Colonic mucosa (tissue), 4 donors: ENCODE results near the gene DPP6. TPM values are rescaled to one million over a fixed set of nuclear protein-coding genes. Genes with fewer than 3 reads are reported as not detected.

Experiments
- DNase-seq: peaks from one replicate; pipeline ENCODE4 v3.0.0-alpha.2; 2020
- H3K27ac ChIP-seq: fragments of 200-600 bp; one replicate; pipeline ENCODE4 v1.8.0; 2021
- H3K27me3 ChIP-seq: fragments of 200-600 bp; one replicate; pipeline ENCODE4 v1.8.0; 2021
- H3K36me3 ChIP-seq: fragments of 200-600 bp; one replicate; pipeline ENCODE4 v1.8.0; 2021
- H3K4me1 ChIP-seq: fragments of 200-600 bp; one replicate; pipeline ENCODE4 v1.8.0; 2021; ENCODE audit warnings: mild to moderate bottlenecking
- H3K4me3 ChIP-seq: fragments of 200-600 bp; one replicate; pipeline ENCODE4 v1.8.0; 2021
- H3K9ac ChIP-seq, 2 donors: one replicate each; pipeline ENCODE4 v1.7.0; 2013; ENCODE audit warnings: control low read depth in 2 of 2, low read depth in 2 of 2, low read length in 2 of 2
- H3K9me3 ChIP-seq: fragments of 200-600 bp; one replicate; pipeline ENCODE4 v1.8.0; 2021
- intact Hi-C: fragments of 100-400 bp; cut with DNase I; formaldehyde crosslinking; loops from one replicate; pipeline ENCODE4 v1.14.1; 2022
- total RNA-seq, 2 donors: library from RNA; stranded (reverse); fragmentation: NEBNext Ultra II Directional in 1 of 2; extraction: Animal tissue kit (Norgen Biotek cat#: 25700) in 1 of 2; gene quantifications; one replicate each; pipeline ENCODE4 v1.2.1, GENCODE V29; 2021
- TF ChIP-seq, protein P1 (sequence below): fragments of 200-600 bp; IDR thresholded peaks from one replicate; pipeline ENCODE4 v1.8.0; 2022; ENCODE audit warnings: antibody characterized with exemption, mild to moderate bottlenecking
- donor health status: healthy.
- donor health status: DM: no; HTN: no; CAD: no.
- donor health status: DM: no; HTN: no; CAD: no.

Gene DPP6
- total RNA-seq, 2 donors from 2014 or later, result 0.17 to 3.9 TPM

DNA sequence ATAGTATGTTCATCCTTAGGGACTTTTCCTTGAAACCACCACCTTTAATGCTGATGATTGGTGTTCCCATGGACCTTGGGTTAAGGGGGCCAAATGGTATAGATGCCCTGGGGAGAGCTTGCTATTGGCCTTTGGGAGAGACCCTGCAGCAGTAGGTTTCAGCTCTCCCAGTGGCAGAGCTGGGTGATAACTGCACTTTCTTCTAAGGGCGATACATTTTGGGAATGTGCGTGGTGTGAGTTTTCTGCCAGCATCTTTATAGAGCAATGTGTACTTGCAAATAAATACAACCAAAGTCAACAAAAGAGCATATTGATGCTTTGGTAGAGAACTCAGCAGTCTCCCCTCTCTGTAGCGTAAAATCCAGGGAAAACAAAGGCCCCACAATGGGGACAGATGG is 546.7 kb downstream of the DPP6 start:
- Histone ChIP-seq H3K27me3 (no peaks in the 10 kb centered on the region), H3K9ac (no peak overlapping the region), H3K4me1 (no peaks in the 10 kb centered on the region), H3K36me3 (no peaks in the 10 kb centered on the region), H3K4me3 (no peak overlapping the region), H3K9me3 (no peaks in the 10 kb centered on the region), H3K27ac (no peak overlapping the region)
- no peak for DNase-seq
- TF ChIP-seq, protein P1, sequence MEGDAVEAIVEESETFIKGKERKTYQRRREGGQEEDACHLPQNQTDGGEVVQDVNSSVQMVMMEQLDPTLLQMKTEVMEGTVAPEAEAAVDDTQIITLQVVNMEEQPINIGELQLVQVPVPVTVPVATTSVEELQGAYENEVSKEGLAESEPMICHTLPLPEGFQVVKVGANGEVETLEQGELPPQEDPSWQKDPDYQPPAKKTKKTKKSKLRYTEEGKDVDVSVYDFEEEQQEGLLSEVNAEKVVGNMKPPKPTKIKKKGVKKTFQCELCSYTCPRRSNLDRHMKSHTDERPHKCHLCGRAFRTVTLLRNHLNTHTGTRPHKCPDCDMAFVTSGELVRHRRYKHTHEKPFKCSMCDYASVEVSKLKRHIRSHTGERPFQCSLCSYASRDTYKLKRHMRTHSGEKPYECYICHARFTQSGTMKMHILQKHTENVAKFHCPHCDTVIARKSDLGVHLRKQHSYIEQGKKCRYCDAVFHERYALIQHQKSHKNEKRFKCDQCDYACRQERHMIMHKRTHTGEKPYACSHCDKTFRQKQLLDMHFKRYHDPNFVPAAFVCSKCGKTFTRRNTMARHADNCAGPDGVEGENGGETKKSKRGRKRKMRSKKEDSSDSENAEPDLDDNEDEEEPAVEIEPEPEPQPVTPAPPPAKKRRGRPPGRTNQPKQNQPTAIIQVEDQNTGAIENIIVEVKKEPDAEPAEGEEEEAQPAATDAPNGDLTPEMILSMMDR, result no peak
- intact Hi-C loops, result no loop called here

DNA sequence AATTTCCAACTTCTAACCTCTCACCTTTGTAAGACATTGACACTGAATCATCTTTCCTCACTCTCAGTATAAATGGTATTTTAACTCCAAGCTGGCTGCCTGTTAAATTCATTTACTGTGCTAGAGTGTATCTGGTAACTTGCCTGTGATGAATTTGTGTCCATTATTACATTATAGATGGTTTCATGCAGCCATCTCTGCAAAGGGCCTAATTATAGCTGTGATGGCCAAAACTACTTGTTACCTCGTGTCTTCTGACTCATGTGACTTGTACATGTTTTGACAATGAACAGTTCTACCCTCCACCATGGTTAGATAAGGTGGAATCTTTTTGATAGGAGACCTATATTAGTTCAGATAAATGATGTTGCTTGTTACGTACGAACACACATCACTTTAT is 558.7 kb downstream of the DPP6 start:
- intact Hi-C loops, result no loop called here
- no peaks in the 10 kb centered on the region for H3K36me3 ChIP-seq
- TF ChIP-seq, protein P1, result no peak

DNA sequence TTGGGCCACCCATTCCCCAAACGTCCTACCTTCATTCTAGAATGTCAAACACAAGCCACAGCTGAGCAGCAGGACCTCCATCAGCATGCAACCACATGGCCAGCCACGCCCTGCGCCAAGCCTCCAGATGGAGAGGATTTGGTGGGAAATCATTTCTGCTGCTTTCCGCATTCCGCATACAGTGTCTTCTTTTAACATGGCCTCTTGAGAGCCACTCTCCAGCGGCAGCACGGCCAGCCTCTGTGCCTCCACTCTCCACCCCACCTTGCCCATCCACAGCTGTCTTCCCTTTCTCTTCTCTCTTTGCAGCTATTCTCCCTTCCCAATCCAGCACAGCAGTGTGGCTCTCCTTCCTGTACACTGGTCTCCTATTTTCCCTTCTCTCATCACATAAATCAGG is 561.6 kb downstream of the DPP6 start:
- TF ChIP-seq, protein P1, result no peak
- intact Hi-C loops, result no loop called here
- H3K36me3 ChIP-seq, result no peaks in the 10 kb centered on the region
- DNase-seq, result no peak
- no peaks in the 10 kb centered on the region for H3K9me3 ChIP-seq
- no peak overlapping the region for H3K9ac ChIP-seq
- no peak overlapping the region for H3K4me3 ChIP-seq
- H3K27me3 ChIP-seq, result no peaks in the 10 kb centered on the region
- no peak overlapping the region for H3K27ac ChIP-seq
- H3K4me1 ChIP-seq, result no peaks in the 10 kb centered on the region

More for the DNA sequence above, 558.7 kb downstream of the DPP6 start:
- Histone ChIP-seq H3K4me1 (no peaks in the 10 kb centered on the region), H3K9ac (no peak overlapping the region), H3K27me3 (no peaks in the 10 kb centered on the region), H3K27ac (no peak overlapping the region), H3K9me3 (no peaks in the 10 kb centered on the region), H3K4me3 (no peak overlapping the region)
- no peak for DNase-seq

DNA sequence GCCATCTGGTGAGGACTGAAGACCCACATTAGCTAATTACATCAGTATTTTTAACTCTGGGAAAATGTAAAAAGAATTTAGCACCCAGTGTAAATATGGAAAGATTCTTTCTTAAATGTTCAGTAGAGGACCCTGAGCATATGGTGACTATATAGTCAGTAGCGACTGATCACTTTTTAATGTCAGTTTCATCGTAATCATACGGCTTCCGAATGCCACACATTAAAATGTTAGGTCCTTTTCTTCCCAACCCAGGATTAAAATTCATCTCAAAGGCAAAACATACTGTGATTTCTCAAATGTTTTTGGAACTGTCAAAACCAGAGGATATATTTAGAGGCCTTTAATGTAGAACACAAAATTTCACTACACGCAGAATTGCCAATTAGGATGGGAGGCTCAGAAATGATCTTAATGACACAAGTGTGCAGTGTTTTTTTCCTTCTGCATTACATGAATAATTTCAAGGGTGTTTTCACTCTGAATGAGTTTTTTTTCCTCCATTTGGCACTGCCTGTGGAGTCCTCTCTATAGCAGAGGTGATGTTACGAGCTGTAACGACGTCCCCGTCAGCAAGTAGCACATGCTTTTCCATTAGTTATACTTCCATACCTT is 568.0 kb downstream of the DPP6 start:
- intact Hi-C loops, result no loop called here
- H3K4me1 ChIP-seq, result no peaks in the 10 kb centered on the region
- no peak overlapping the region for H3K9ac ChIP-seq
- H3K9me3 ChIP-seq, result no peaks in the 10 kb centered on the region
- H3K27me3 ChIP-seq, result no peaks in the 10 kb centered on the region
- H3K36me3 ChIP-seq, result no peaks in the 10 kb centered on the region
- no peak overlapping the region for H3K27ac ChIP-seq
- DNase-seq, result no peak
- H3K4me3 ChIP-seq, result no peak overlapping the region
- TF ChIP-seq, protein P1, result no peak

DNA sequence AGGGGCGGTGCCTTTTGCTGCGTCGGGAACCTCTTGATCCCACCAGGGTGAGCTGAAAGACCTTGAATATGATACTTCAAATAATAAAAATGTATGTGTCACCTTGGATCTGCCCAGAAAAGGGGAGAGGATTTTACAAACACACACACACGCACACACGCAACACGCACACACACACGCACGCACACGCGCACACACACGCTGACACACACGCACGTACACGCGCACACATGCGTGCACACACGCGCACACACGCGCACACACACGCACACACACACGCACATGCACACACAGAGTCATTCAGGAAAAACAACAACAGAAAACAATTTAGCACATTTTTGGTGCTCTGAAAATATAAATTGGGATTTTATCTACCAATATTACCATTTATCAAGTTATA is 571.2 kb downstream of the DPP6 start:
- TF ChIP-seq, protein P1, result no peak
- intact Hi-C loops, result no loop called here
- Histone ChIP-seq H3K27me3 (no peaks in the 10 kb centered on the region), H3K36me3 (no peaks in the 10 kb centered on the region), H3K4me3 (no peak overlapping the region), H3K9ac (no peak overlapping the region), H3K9me3 (no peaks in the 10 kb centered on the region), H3K4me1 (no peaks in the 10 kb centered on the region), H3K27ac (no peak overlapping the region)
- DNase-seq, result no peak
